Activated CD8-positive, alpha-beta memory T cell treated with anti-CD3 and anti-CD28 coated beads, Interleukin-2, amount 50 U/mL, for 24 hours (primary cell): Measurements from ENCODE around the gene HSP90AA1.
"Not testable (repeated sequence)": the region's sequence is repeated elsewhere in the genome, so short reads cannot be mapped to it uniquely, and the experiment has no call there.

Experiments
- DNase-seq: peaks from one replicate; pipeline ENCODE4 v3.0.0-alpha.2; 2020; ENCODE audit errors: extremely low read depth

The HSP90AA1 gene

DNA sequence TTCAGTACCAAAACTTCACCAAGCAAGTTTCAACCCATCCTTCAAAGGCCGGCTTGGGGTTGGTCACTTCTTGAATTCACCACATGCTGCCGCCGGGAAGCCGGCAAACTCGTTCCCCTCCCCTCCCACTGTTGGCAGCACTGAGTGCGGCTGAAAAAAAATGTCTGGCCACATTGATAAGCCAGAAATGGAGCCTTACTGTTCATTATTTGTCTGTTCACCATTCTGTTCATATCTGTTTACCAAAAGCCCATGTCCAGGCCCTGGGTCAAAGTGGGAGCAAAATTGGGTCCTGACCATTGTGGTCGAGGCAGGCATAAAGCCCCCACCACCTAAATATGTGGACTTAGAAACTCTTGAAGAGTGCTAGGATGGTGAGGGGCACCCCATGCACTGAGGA lies 7.3 kb upstream of the HSP90AA1 start:
- no peak for DNase-seq

DNA sequence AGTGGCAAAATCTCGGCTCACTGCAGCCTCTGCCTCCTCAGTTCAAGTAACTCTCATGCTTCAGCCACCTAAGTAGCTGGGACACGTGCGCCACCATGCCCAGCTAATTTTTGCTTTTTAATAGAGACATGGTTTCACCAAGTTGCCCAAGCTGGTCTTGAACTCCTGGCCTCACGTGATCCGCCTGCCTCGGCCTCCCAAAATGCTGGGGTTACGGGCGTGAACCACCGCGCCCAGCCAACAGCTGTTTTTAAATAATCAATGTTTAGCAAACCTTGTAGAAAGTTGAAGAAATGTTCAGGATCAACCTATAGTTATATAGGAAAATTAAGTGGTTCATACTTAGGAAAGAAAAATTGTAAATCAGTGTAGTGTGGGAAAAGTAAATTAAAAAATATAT lies 6.0 kb upstream of the HSP90AA1 start:
- DNase-seq, result no peak

DNA sequence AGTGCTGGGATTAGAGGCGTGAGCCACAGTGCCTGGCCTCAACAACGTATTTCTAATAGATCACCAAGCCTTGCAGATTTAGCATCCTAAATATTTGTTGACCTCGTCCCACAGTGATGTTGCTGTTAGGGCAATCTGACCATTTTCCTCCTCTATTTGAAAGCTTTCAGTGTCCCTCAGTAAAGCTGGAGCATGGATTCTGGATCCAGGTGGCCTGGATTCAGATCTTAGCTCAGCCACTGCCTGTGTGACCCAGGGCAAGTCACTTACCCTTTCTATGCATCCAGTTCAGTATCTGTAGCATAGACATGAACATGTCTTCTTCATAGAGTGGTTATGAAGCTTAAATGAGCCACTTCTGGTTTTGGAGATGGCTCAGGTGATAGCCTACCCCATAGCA lies 3.9 kb upstream of the HSP90AA1 start:
- no peak for DNase-seq

DNA sequence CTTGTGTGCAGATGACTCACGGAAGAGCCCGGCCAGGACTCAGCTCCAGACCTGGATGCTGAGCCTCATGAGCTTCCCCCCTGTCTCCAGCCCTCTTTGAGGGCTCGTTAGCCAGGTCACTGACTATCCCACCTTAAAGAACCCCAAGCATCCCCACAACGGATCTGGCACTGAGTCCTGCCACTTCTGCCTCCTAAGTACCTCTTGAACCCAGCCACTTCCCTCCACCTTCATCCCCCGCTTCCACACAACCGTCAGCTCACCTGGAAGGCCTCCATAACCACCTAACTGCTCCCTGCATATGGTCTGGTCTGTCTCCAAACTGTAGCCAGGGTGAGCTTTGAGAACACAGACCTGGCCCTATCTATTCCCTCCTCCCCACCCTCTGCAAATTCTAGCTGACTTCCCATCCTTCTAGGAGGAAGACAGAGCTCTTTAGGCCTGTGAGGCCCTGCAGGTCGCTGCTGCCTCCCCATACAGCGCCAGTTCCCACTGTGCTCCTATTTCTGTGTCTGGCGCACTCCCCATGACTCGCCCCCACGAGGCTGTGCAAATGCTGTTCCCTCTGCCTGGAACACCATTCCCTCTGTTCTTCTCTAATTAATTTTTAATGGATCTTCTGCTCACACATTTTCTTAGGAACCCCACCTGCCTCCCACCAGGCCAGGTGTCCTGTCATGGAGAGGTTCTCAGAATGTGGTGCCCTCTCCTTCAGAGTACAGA lies 2.9 kb upstream of the HSP90AA1 start:
- DNase-seq, result no peak

DNA sequence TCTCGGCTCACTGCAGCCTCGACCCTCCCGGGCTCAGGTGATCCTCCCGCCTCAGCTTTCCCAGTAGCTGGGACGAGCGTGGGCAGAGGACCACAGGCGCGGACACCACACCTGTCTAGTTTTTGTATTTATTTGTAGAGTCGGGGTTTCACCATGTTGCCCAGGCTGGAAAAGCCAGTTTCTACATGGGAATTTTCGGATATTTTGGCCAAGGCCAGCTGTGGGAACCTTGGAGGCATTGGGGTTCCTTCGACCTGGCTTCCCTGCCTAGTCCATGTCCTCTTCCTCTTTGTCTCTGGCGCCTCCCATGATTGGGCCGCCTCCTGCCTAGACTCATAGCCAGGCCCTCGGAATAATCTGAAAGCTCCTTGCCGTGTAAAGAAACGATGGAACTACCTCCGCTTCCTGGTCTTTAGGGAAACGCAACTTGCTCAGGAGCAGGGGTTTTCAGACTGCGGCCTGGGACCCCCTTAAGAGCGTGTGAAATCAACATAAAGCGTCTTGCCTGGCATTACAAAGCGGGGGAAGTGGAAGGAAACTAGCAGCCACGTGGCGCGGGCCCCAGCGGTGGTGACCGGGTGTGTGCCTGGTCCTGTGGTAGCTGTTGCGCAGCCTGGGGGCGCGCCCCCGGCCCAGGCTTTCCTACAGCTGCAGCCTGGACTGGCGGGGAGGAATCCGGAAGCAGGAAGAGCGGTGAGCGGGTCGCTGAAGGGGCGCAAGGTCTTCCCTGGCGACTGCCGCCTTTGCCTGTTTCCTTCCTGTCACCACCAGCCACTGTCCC lies 1.4 kb upstream of the HSP90AA1 start:
- DNase-seq, result no peak

DNA sequence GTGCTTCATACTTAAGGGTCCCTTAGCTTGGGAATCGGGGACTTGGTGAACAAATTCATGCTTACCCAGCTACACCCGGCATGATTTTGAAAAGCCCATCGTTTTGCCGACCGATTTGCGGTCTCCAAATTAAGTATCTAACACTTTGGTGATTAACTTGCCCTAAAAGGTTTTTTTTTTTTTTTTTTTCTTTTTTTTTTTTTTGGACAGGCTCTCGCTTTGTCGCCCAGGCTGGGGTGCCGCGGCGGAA lies 843 bp upstream of the HSP90AA1 start:
- no peak for DNase-seq

DNA sequence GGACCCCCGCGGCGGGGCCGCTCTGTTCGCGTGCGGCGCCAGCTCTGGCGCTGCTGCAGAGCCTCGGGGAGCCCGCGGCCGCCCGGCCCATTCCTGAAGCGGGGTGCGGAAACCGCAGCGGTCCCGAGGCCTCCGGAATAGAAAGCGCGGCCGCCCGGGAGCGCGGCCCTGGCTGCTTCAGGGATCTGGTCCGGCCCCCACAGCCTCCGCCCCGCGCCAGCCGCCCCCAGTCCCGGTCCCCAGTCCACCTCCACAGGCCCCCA lies 204 bp downstream of the HSP90AA1 start:
- no peak for DNase-seq

DNA sequence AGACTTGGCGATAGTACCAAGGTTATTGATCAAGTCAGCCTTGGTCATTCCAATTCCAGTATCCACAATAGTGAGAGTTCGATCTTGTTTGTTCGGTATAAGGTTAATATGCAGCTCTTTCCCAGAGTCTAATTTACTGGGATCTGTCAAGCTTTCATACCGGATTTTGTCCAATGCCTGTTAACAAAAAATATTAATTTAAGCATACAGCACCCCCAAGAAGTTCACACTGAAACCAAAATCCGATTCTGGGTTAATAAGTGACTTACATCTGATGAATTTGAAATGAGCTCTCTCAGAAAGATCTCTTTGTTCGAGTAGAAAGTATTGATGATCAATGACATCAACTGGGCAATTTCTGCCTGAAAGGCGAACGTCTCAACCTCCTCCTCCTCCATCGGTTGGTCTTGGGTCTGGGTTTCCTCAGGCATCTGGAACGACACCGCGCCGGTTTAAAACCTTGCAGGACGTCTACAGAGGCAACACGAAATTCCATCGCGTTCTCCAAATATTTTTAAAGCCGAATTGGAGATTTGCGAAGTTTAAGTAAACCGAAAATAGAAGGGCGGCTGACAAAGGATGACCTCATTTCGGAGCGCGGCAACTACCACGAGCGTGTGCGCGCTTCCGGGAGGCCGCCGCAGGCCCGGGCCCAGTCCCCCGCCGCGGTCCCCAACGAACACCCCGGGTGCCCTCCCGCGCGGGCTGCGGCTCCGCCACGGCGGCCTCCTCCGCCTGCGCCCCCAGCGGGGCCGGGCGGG lies 716 bp downstream of the HSP90AA1 start:
- no peak for DNase-seq

DNA sequence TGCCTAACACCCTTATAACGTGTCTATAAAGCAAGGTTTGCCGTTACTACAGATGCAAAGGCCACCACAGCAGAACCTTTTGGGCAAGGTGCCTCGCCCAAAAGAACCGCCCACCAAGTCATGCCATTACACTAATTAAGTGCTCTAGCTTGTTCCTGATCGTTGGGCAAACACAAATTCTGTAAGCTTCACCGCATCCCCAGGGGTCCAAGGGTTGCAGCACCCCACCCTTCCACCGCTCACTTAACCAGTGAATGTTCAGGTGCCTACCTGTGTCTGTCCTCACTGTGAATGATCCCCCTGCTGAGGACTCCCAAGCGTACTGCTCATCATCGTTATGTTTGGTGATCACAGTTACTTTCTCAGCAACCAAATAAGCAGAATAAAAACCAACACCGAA lies 1.4 kb downstream of the HSP90AA1 start:
- no peak for DNase-seq

DNA sequence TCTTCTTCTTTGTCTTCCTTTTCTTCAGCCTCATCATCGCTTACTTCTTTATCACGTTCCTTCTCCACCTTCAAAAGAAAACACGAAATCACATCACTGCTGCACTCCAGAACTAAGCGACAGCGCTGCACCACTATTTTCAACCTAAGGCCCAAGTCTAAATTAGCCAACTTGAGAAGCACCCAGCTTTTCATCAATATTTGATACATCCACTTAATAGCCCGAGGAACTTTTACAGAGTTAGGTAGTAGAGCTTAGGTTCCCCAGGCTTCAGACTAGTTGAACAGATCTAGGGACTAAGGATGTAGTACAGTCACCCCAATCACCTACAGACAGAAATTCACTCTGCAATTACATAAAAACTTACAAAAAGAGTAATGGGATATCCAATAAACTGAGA lies 1.9 kb downstream of the HSP90AA1 start:
- no peak for DNase-seq

DNA sequence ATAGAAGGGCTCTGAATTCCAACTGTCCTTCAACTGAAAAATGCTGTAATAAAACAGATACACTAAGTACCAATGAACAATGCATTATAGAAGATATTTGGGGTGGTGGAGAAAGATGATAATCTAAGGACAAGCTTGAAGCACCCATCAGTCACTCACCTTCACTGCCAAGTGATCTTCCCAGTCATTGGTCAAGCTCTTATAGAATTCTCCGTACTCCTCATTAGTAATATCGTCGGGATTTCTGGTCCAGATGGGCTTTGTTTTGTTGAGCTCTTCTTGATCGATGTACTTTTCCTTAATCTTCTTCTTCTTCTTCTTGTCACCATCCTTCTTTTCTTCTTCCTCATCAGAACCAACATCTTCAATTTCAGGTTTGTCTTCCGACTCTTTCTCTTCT lies 2.3 kb downstream of the HSP90AA1 start:
- not testable (repeated sequence) for DNase-seq

DNA sequence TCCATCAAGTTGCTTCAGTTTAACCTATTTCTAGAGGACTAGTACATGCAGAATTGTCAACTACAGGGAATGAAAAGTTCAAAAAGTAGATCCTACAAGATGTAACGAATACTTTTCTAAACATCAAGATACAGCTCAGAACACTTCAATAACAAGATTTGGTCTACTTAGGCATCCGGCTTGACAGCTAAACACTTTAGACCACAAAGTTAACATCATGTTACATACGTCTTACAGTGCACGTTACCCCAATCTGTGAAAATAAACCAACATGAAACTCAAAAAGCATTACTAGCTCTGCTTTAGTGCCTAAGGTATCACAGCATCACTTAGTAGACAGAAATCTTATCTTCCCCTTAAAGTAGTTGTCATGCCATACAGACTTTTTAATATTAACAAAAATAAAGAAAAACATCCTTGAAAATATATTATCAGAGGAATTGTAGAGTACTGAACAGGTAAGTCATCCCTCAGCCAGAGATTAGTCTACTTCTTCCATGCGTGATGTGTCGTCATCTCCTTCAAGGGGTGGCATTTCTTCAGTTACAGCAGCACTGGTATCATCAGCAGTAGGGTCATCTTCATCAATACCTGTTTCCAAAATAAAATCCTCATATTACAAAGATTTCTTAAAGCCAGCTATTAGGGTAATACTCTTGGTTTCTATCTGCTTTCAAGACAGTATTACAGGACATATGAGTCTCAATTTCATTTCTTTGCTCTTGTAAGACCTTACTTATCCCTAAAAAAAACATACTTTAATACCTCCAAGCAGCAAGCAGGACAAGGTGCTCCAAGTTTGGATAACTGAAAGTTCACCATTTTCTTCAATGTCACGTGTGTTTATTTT lies 5.4 kb downstream of the HSP90AA1 start:
- DNase-seq, result no peak

DNA sequence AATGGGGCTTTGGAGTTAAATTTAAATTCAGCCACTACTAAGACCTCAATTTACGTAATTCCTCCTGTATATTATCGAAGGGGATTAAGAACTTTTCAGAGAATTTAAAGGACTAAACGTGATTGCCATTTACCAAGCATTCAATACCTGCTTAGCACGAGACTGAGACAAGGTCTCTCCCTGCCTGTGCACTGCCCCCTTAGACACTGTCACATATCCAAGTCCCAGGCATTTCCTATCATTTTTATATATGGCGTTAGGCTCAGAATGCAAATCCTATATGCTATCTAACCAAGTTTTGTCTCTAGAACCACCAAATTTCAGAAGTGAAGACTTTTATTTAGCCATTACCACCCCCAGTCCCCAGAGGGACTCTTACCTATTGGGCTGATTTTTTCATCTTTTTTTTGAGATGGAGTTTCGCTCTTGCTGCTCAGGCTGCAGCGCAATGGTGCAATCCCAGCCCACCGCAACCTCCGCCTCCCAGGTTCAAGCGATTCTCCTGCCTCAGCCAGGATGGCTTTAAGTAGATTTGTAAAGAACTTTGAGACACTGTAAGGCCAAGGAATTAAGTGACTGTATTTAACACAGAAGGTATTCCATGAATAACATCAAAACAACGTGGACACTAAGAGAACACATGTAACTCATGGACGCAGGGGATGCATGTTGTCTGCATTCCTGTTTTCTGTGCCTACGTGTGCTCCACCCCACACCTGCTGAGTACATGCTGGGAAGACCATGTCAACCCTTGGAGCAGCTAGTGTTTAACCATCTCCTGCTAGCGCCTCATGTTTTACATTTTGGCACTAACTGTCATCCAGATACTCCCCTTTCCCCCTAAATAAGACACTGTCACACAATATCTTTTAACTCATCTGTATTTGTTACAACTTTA lies 6.4 kb downstream of the HSP90AA1 start:
- DNase-seq, result no peak

DNA sequence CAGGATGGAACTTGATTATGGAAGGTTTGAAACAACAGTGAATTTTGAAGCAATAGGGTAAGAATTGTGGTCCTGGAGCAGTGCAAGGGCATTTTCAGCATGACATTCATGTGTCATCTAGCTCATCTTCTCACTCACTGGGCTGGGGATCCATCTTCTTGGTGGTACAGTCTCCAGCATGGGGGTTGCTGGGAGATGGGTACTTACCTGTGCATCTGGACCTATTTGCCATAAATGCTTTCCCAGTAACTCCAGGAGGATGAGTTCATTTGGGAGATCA lies 7.2 kb downstream of the HSP90AA1 start:
- DNase-seq, result no peak

DNA sequence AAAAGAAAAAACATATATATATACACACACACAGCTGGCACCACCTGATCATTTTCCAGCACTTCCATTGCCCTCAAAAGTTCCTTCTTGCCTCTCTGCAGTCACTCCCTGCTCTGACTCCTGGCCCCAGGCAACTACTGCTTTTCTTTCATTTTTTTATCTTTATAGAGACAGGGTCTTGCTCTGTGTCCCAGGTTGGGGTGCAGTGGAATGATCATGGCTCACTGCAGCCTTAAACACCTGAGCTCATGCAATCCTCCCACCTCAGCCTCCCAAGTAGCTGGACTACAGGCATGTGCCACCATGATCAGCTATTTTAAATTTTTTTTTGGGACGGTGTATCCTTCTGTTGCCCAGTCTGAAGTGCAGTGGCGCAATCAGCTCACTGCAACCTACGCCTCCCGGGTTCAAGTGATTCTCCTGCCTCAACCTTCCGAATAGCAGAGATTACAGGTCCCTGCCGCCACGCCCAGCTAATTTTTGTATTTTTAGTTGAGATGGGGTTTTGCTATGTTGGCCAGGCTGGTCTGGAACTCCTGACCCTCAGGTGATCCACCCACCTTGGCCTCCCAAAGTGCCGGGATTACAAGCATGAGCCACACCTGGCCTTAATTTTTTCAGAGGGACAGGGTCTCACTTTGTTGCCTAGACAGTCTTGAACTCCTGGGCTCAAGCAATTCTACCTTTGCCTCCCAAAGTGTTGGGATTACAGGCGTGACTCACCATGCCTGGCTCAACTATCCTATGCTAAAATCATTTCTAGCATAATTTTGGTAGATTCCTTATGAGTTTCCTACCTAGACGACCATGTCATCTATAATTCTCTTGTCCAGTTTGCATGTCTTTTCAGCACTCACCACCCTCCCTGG lies 7.8 kb downstream of the HSP90AA1 start:
- DNase-seq, result no peak

DNA sequence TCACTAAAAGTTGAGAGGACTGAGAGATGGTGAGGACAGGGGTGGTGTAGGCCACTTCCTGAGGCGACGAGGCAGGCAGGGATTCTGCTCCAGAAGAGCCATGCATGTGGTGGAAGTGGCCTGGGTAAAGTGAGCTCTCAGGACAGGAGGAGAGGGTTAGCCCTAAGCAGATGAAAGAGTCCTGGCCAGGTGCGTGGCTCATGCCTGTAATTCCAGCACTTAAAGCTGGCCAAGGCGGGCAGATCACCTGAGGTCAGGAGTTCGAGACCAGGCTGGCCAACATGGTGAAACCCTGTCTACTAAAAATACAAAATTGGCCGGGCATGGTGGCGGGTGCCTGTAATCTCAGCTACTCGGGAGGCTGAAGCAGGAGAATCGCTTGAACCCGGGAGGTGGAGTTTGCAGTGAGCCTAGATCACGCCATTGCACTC lies 8.5 kb downstream of the HSP90AA1 start:
- not testable (repeated sequence) for DNase-seq

DNA sequence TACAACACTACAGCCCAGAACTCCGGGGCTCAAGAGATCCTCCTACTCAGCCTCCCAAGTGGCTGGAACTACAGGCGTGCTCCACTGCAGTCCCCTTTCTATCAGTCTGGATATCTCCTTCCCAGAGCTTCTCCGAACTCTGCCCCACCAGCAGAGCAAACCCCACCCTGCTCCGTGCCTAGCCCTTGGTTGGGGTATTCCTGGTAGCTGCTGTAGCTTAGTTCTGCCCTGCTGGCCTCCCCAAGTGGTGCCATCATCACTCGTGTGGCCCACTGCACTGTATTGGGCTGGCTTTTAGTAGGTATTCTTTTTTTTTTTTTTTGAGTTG lies 9.5 kb downstream of the HSP90AA1 start:
- no peak for DNase-seq

DNA sequence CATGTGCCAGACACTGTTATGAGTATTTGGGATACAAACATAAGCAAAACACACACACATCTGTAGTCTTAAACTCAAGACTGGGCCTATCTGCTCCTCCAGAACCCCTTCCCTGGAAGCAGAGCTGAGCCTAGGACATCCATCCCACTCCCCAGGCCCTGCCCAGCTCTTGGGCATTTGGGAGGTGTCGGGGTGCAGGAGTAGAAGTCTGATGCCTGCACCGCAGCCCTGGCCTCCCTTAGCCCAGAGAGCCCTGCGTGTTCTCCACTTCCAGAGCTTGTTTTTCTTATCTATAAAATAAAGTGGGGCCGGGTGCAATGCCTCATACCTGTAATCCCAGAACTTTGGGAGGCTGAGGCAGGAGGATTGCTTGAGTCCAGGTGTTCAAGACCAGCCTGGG lies 11.7 kb downstream of the HSP90AA1 start:
- DNase-seq, result no peak

DNA sequence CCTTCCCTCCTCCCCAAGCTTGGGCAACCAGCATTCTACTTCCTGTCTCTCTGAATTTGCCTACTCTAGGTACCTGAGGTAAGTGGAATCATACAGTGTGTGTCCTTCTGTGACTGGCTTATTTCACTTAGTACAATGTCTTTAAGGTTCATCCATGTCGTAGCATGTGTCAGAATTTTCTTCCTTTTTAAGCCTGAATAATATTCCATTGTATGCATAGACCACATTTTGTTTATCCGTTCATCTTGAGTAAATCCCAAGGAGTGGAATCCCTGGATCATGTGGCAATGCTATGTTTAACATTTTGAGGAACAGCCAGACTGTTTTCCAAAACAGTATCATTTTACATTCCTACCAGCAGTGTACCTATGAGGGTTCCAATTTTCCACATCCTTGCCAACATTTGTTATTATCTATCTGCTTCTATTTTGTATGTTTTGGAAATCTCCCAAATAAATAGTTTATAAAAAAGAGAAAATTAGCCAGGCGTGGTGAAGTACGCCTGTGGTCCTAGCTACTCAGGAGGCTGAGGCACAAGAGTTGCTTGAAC lies 12.4 kb downstream of the HSP90AA1 start:
- DNase-seq, result no peak

DNA sequence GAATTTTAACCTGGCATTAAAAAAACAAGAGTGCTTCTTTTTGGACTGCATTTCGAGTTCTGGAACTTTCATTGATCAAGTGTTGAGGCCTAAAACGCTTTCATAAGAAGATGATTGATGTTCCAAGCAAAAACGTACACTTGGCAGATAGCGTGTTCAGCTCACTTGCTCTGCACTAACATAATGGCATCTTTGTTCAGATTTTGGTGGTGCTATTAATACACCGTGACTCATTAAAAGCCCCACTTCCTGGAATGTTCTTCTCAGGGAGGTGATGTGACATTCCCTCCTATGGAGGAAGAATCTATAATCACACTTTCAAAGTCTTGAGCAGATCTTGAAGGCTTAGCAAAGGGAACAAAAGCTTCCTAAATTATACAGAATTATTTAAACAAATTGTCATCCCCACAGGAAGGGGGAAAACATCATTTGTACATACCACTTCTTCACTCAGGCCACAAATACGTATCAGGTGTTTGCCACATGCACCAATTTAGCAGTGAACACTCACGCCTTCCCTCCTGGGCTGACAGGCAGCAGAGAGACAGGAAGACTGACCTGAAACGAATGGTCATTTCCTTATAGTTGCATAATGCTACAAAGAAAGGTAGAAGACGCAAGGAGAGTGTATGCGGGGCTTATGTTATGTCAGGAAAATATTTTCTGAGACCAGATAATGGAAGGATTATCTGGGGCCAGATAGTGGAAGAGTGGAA lies 15.4 kb downstream of the HSP90AA1 start:
- DNase-seq, result no peak
